ENCODE results near the gene P4HB.

Gene P4HB

DNA sequence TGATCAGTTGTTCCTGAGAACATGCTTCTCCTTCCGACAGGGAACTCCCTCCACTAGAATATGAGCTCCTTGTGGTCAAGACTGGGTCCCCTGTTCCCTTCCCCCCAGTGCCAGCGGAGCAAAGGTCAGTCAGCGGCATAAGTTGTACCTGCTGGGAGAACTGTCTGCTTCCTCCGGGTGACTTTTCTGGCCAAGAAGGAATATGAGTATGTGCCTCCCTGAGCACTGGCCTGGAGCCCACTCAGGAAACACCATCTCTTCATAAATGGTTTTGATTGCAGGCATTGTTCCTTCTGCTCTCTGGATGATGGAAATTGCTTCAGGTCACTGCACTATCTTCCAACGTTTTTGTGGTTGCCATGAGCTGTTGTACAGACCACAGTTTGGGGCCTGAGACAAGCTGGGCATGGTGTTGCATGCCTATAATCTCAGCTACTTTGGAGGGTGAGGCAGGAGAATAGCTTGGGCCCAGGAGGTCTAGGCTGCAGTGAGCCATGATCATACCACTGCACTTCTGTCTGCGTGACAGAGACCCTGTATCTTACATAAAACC lies 2.9 kb upstream of the P4HB start:
- peaks cover 13% of the 10 kb centered on the region for H3K4me1 ChIP-seq (ENCODE audit: control insufficient read depth, insufficient read depth, low read length)
- CTCF ChIA-PET, result interaction anchor here (1.1 to 1.3 kb wide), 2 partner anchors 130 to 163 kb away, joined by 4 read pairs; no protein-coding TSS in a partner anchor
- no peak for TF ChIP-seq ZNF266 (tag by site-specific recombination; IDR thresholded peaks at IDR 0.05; ENCODE audit: low read depth)
- no peak for TF ChIP-seq ZNF157 (tag by site-specific recombination; IDR thresholded peaks at IDR 0.05)
- no peak for TF ChIP-seq ZNF416 (tag by site-specific recombination; IDR thresholded peaks at IDR 0.05)
- TF ChIP-seq, protein P1, sequence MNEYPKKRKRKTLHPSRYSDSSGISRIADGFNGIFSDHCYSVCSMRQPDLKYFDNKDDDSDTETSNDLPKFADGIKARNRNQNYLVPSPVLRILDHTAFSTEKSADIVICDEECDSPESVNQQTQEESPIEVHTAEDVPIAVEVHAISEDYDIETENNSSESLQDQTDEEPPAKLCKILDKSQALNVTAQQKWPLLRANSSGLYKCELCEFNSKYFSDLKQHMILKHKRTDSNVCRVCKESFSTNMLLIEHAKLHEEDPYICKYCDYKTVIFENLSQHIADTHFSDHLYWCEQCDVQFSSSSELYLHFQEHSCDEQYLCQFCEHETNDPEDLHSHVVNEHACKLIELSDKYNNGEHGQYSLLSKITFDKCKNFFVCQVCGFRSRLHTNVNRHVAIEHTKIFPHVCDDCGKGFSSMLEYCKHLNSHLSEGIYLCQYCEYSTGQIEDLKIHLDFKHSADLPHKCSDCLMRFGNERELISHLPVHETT (tag by site-specific recombination; IDR thresholded peaks at IDR 0.05), result no peak
- TF ChIP-seq BCL11A (tag by site-specific recombination; IDR thresholded peaks at IDR 0.05; ENCODE audit: low read depth), result no peak
- no peak for TF ChIP-seq KLF1 (tag by site-specific recombination; IDR thresholded peaks at IDR 0.05)
- no peak for TF ChIP-seq ZNF529 (tag by site-specific recombination; IDR thresholded peaks at IDR 0.05; ENCODE audit: insufficient replicate concordance)
- no peak for TF ChIP-seq ZFP3 (tag by site-specific recombination; IDR thresholded peaks at IDR 0.05; ENCODE audit: low read depth)
- TF ChIP-seq, protein P2, sequence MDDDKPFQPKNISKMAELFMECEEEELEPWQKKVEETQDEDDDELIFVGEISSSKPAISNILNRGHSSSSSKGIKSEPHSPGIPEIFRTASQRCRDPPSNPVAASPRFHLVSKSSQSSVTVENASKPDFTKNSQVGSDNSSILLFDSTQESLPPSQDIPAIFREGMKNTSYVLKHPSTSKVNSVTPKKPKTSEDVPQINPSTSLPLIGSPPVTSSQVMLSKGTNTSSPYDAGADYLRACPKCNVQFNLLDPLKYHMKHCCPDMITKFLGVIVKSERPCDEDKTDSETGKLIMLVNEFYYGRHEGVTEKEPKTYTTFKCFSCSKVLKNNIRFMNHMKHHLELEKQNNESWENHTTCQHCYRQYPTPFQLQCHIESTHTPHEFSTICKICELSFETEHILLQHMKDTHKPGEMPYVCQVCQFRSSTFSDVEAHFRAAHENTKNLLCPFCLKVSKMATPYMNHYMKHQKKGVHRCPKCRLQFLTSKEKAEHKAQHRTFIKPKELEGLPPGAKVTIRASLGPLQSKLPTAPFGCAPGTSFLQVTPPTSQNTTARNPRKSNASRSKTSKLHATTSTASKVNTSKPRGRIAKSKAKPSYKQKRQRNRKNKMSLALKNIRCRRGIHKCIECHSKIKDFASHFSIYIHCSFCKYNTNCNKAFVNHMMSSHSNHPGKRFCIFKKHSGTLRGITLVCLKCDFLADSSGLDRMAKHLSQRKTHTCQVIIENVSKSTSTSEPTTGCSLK (tag by site-specific recombination; IDR thresholded peaks at IDR 0.05), result no peak
- TF ChIP-seq, protein P3, sequence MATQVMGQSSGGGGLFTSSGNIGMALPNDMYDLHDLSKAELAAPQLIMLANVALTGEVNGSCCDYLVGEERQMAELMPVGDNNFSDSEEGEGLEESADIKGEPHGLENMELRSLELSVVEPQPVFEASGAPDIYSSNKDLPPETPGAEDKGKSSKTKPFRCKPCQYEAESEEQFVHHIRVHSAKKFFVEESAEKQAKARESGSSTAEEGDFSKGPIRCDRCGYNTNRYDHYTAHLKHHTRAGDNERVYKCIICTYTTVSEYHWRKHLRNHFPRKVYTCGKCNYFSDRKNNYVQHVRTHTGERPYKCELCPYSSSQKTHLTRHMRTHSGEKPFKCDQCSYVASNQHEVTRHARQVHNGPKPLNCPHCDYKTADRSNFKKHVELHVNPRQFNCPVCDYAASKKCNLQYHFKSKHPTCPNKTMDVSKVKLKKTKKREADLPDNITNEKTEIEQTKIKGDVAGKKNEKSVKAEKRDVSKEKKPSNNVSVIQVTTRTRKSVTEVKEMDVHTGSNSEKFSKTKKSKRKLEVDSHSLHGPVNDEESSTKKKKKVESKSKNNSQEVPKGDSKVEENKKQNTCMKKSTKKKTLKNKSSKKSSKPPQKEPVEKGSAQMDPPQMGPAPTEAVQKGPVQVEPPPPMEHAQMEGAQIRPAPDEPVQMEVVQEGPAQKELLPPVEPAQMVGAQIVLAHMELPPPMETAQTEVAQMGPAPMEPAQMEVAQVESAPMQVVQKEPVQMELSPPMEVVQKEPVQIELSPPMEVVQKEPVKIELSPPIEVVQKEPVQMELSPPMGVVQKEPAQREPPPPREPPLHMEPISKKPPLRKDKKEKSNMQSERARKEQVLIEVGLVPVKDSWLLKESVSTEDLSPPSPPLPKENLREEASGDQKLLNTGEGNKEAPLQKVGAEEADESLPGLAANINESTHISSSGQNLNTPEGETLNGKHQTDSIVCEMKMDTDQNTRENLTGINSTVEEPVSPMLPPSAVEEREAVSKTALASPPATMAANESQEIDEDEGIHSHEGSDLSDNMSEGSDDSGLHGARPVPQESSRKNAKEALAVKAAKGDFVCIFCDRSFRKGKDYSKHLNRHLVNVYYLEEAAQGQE (tag by site-specific recombination; IDR thresholded peaks at IDR 0.05), result no peak
- TF ChIP-seq, protein P4, sequence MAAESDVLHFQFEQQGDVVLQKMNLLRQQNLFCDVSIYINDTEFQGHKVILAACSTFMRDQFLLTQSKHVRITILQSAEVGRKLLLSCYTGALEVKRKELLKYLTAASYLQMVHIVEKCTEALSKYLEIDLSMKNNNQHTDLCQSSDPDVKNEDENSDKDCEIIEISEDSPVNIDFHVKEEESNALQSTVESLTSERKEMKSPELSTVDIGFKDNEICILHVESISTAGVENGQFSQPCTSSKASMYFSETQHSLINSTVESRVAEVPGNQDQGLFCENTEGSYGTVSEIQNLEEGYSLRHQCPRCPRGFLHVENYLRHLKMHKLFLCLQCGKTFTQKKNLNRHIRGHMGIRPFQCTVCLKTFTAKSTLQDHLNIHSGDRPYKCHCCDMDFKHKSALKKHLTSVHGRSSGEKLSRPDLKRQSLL (tag by site-specific recombination; IDR thresholded peaks at IDR 0.05), result no peak
- TF ChIP-seq, protein P5, sequence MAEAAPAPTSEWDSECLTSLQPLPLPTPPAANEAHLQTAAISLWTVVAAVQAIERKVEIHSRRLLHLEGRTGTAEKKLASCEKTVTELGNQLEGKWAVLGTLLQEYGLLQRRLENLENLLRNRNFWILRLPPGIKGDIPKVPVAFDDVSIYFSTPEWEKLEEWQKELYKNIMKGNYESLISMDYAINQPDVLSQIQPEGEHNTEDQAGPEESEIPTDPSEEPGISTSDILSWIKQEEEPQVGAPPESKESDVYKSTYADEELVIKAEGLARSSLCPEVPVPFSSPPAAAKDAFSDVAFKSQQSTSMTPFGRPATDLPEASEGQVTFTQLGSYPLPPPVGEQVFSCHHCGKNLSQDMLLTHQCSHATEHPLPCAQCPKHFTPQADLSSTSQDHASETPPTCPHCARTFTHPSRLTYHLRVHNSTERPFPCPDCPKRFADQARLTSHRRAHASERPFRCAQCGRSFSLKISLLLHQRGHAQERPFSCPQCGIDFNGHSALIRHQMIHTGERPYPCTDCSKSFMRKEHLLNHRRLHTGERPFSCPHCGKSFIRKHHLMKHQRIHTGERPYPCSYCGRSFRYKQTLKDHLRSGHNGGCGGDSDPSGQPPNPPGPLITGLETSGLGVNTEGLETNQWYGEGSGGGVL (tag by site-specific recombination; IDR thresholded peaks at IDR 0.05), result no peak
- TF ChIP-seq ZNF707 (tag by site-specific recombination; IDR thresholded peaks at IDR 0.05), result no peak
- no peak for TF ChIP-seq ZNF112 (tag by site-specific recombination; IDR thresholded peaks at IDR 0.05)
- TF ChIP-seq, protein P6, sequence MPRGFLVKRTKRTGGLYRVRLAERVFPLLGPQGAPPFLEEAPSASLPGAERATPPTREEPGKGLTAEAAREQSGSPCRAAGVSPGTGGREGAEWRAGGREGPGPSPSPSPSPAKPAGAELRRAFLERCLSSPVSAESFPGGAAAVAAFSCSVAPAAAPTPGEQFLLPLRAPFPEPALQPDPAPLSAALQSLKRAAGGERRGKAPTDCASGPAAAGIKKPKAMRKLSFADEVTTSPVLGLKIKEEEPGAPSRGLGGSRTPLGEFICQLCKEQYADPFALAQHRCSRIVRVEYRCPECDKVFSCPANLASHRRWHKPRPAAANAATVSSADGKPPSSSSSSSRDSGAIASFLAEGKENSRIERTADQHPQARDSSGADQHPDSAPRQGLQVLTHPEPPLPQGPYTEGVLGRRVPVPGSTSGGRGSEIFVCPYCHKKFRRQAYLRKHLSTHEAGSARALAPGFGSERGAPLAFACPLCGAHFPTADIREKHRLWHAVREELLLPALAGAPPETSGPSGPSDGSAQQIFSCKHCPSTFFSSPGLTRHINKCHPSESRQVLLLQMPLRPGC (tag by site-specific recombination; IDR thresholded peaks at IDR 0.05), result no peak
- H3K36me3 ChIP-seq (ENCODE audit: control insufficient read depth in 2 of 2, insufficient read depth in 1 of 2, low read length in 2 of 2), result peaks cover 16 to 71% of the 10 kb centered on the region in 2 experiments
- H3K4me3 ChIP-seq (ENCODE audit: low read depth, low read length), result no peak overlapping the region
- no peak overlapping the region; the same call in 1 of the 2 replicates for H3K27ac ChIP-seq (ENCODE audit: extremely low read depth, low read depth, low read length)
- no peaks in the 10 kb centered on the region for H3K9me3 ChIP-seq (ENCODE audit: control insufficient read depth, insufficient read depth, low read depth, low read length)
- POLR2A ChIA-PET, result interaction anchor here (0.9 to 1.4 kb wide), 3 partner anchors 33 to 160 kb away, joined by 3 to 7 read pairs (median 6); partner anchors contain the start of genes CENPX, LRRC45 and MRPL12

Measured in HEK293 (cell line).